A673 (cell line): ENCODE data around the gene HNRNPC.

Experiments used
- EZH2 ChIP-seq: fragments of 200-600 bp; sonication (generic); IDR thresholded peaks from 2 replicates; pipeline ENCODE4 v1.6.1; 2017; ENCODE audit warnings: borderline replicate concordance, low read depth, mild to moderate bottlenecking, mixed read lengths, antibody characterized with exemption, low read length; ENCODE audit not compliant: poor library complexity, severe bottlenecking
- TF ChIP-seq, protein P1 (sequence below): fragments of 300-800, 200-600 bp; sonication (generic); conservative IDR thresholded peaks from 2 replicates; pipeline ENCODE4 v1.5.1; 2017; ENCODE audit warnings: low read depth, mild to moderate bottlenecking, antibody characterized with exemption, low read length, moderate library complexity, mixed read lengths

DNA sequence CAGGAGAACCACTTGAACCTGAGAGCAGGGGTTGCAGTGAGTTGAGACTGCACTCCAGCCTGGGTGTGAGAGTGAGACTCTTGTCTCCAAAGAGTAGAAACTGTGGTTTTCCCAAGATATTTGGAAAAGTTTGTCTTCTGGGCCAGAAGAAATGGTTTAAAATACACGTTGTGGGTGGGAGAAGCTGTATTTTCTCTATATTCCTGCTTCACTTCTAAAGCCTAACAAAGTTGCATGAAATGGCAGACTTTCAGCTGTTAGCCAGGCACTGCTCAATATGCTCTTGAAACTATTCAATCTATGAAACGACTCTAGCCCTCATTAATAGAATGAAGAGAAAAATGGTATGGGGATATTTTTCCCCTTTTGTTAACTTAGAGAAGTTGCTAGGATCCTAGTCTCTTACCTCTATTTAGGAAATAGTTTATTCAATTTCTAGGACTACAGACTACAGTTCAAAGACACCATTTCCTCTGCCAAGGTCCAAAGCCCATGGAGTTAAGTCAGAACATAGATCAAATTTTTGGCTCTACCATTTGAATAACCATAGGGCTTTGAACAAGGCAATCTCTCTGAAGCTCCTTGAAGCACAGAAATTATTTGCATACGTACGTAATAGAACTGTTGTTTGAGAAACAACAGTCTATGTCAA lies 64.1 kb downstream of the HNRNPC start:
- TF ChIP-seq, protein P1, sequence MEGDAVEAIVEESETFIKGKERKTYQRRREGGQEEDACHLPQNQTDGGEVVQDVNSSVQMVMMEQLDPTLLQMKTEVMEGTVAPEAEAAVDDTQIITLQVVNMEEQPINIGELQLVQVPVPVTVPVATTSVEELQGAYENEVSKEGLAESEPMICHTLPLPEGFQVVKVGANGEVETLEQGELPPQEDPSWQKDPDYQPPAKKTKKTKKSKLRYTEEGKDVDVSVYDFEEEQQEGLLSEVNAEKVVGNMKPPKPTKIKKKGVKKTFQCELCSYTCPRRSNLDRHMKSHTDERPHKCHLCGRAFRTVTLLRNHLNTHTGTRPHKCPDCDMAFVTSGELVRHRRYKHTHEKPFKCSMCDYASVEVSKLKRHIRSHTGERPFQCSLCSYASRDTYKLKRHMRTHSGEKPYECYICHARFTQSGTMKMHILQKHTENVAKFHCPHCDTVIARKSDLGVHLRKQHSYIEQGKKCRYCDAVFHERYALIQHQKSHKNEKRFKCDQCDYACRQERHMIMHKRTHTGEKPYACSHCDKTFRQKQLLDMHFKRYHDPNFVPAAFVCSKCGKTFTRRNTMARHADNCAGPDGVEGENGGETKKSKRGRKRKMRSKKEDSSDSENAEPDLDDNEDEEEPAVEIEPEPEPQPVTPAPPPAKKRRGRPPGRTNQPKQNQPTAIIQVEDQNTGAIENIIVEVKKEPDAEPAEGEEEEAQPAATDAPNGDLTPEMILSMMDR, result no peak
- TF ChIP-seq EZH2, result no peak
